ENCODE data around the gene PADI1.

DNA sequence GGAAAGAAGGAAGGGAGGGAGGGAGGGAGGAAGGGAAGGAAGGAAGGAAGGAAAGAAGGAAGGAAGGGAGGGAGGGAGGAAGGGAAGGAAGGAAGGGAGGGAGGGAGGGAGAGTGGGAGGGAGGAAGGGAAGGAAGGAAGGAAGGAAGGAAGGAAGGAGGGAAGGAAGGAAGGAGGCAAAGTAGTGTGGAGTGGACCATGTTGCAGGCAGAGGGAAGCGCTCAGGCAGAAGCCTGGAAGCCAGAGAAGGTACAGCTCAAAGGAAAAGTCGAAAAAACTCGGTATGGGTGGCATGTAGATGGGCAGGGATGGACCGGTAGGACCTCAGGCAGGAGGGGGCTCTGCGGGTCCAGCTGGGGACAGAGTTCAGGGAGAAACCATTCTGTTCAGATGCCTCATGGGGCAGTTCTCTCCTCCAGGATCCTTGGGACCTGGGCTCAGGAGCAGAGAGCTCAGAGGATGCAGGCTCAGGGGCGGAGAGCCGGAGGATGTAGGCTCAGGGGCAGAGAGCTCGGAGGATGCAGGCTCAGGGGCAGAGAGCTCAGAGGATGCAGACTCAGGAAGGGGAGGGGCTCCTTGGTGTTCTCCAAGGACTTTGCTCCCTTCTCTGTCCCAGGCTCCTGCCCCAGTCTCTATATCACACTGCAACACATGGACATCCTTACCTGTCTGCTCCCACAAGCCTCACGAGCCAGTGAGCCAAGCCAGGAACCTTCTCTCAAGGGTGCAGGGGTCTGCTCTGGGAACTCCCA, 30.4 kb downstream of the PADI1 start:
- TF ChIP-seq SIN3A (IDR thresholded peaks at IDR 0.05; ENCODE audit: low read depth) (no peak), EZH2phosphoT487 (IDR thresholded peaks at IDR 0.05; ENCODE audit: borderline replicate concordance) (no peak), CTCF (IDR thresholded peaks at IDR 0.05 in 2 of 3, conservative IDR thresholded peaks at IDR 0.05 in 1 of 3; ENCODE audit: borderline replicate concordance in 1 of 3, insufficient read depth in 1 of 3, low read depth in 2 of 3, low read length in 2 of 3) (no peak)
